ENCODE data around the gene IL23R. TPM values are rescaled to one million over a fixed set of nuclear protein-coding genes. Genes with fewer than 3 reads are reported as not detected.

Gene IL23R
- total RNA-seq, 4 donors from 2014 or later = 1.6 TPM; not detected in 3

GRCh38 chr1:67208217-67208616, 42.0 kb downstream of the IL23R start:
- Histone ChIP-seq H3K36me3 (no peaks in the 10 kb centered on the region), H3K9me3 (no peaks in the 10 kb centered on the region), H3K27me3 (no peaks in the 10 kb centered on the region), H3K4me1 (no peaks in the 10 kb centered on the region), H3K4me3 (no peak overlapping the region), H3K27ac (no peak overlapping the region)
- TF ChIP-seq CTCF (IDR thresholded peaks at IDR 0.05) = no peak
- TF ChIP-seq POLR2A (IDR thresholded peaks at IDR 0.05) = no peak
- DNase-seq = no peak

GRCh38 chr1:67209521-67209920, 43.3 kb downstream of the IL23R start:
- no peak for DNase-seq
- no peaks in the 10 kb centered on the region for H3K36me3 ChIP-seq
- no peaks in the 10 kb centered on the region for H3K9me3 ChIP-seq
- no peaks in the 10 kb centered on the region for H3K4me1 ChIP-seq
- H3K27ac ChIP-seq = no peak overlapping the region
- TF ChIP-seq POLR2A (IDR thresholded peaks at IDR 0.05) = no peak
- no peak for TF ChIP-seq CTCF (IDR thresholded peaks at IDR 0.05)
- H3K27me3 ChIP-seq = no peaks in the 10 kb centered on the region
- H3K4me3 ChIP-seq = no peak overlapping the region

- Histone ChIP-seq H3K4me1 (no peaks in the 10 kb centered on the region), H3K9me3 (no peaks in the 10 kb centered on the region), H3K36me3 (no peaks in the 10 kb centered on the region), H3K4me3 (no peak overlapping the region), H3K27ac (no peak overlapping the region), H3K27me3 (no peaks in the 10 kb centered on the region)
- TF ChIP-seq CTCF (IDR thresholded peaks at IDR 0.05) (peak in 5 of 6 experiments; percentile 40 to 61 (median 48)), POLR2A (IDR thresholded peaks at IDR 0.05) (no peak)
- DNase-seq = peak in 2 of 3 donors; percentile 23 to 55
Measured at GRCh38 chr1:67211589-67212563, 45.6 kb downstream of the IL23R start.

- DNase-seq = no peak
- no peaks in the 10 kb centered on the region for H3K9me3 ChIP-seq
- no peak overlapping the region for H3K27ac ChIP-seq
- no peaks in the 10 kb centered on the region for H3K27me3 ChIP-seq
- no peaks in the 10 kb centered on the region for H3K36me3 ChIP-seq
- TF ChIP-seq POLR2A (IDR thresholded peaks at IDR 0.05) = no peak
- peak in 4 of 6 experiments; percentile 27 to 31 (median 30) for TF ChIP-seq CTCF (IDR thresholded peaks at IDR 0.05)
- no peak overlapping the region for H3K4me3 ChIP-seq
- H3K4me1 ChIP-seq = no peaks in the 10 kb centered on the region
Measured at GRCh38 chr1:67213164-67213563, 46.9 kb downstream of the IL23R start.

GRCh38 chr1:67213948-67214347, 47.7 kb downstream of the IL23R start:
- no peaks in the 10 kb centered on the region for H3K4me1 ChIP-seq
- no peaks in the 10 kb centered on the region for H3K9me3 ChIP-seq
- no peak overlapping the region for H3K27ac ChIP-seq
- DNase-seq = no peak
- TF ChIP-seq CTCF (IDR thresholded peaks at IDR 0.05) (no peak), POLR2A (IDR thresholded peaks at IDR 0.05) (no peak)
- no peaks in the 10 kb centered on the region for H3K36me3 ChIP-seq
- H3K4me3 ChIP-seq = no peak overlapping the region
- H3K27me3 ChIP-seq = no peaks in the 10 kb centered on the region
